HG02981 (cell line): Measurements from ENCODE around the gene PLEKHH2.
"Not testable (repeated sequence)": the region's sequence is repeated elsewhere in the genome, so short reads cannot be mapped to it uniquely, and the experiment has no call there.

Source experiments
- ATAC-seq: cut with Tn5 transposase; IDR thresholded peaks from one replicate; pipeline ENCODE4 v1.9.1; 2021; ENCODE audit warnings: mild to moderate bottlenecking, moderate library complexity; ENCODE audit not compliant: unreplicated experiment

PLEKHH2 gene

DNA sequence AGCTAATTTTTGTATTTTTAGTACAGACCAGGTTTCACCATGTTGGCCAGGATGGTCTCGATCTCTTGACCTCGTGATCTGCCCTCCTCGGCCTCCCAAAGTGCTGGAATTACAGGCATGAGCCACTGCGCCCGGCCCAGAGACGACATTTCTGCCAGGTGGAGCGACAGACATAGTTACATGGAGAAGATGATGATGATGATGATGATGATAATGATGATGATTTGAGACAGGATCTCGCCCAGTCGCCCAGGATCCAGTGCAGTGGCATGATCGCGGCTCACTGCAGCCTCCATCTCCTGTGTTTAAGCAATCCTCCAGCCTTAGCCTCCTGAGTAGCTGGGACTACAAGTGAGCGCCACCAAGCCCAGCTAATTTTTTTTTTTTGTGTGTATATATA is 907 bp upstream of the PLEKHH2 start:
- ATAC-seq = not testable (repeated sequence)

GRCh38 chr2:43636621-43637020 is 439 bp upstream of the PLEKHH2 start:
- no peak for ATAC-seq

GRCh38 chr2:43642363-43642762 is 5.3 kb downstream of the PLEKHH2 start:
- no peak for ATAC-seq

DNA sequence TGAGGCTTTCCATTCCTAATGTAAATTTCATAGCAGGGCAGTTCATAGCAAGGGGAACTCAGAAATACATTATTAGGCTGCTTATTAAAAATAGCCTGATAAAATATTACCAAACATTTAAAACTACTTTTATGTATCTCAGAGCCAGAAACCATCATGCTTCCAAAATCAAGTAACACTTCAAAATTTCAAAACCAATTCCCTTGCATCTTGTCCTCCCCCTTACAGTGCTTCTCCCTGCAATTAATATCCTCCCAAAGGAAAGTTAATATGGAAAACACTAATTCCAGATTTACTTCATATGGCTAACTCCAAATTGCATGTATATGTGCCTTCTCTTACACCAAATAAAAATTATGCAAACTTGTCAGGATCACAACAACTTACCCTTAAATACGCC is 6.6 kb downstream of the PLEKHH2 start:
- ATAC-seq = no peak

GRCh38 chr2:43648994-43649701 is 12.1 kb downstream of the PLEKHH2 start:
- ATAC-seq = no peak

DNA sequence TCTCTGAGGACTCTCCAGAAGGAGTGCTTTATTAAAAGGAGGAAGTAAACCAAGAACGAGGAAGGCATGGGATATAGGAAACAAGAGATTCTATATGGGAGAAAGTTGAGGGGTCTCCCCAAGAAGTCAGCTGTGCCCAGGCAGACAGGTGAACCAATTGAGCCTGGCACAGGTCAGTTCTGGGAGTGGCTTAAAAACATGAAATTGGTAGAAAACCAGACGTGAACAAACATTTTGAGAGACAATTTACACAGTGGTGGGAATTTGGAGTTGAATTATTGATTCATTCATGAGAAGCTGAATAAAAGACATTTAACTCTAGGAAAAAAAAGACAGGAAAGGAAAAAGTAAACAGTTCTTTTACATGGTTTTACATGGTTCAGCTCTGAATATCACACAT is 16.4 kb downstream of the PLEKHH2 start:
- no peak for ATAC-seq

GRCh38 chr2:43657241-43657640 is 20.2 kb downstream of the PLEKHH2 start:
- ATAC-seq = no peak

- no peak for ATAC-seq
Observed at GRCh38 chr2:43675646-43676321, 38.7 kb downstream of the PLEKHH2 start.

GRCh38 chr2:43676322-43677050 is 39.4 kb downstream of the PLEKHH2 start, which contains the start of gene C1GALT1C1L:
C1GALT1C1L (minus strand) TSS chr2:43676429; CDS start chr2:43676322, 107 bp downstream.
- ATAC-seq = no peak

- not testable (repeated sequence) for ATAC-seq
Observed at GRCh38 chr2:43677783-43678182, 40.7 kb downstream of the PLEKHH2 start.

DNA sequence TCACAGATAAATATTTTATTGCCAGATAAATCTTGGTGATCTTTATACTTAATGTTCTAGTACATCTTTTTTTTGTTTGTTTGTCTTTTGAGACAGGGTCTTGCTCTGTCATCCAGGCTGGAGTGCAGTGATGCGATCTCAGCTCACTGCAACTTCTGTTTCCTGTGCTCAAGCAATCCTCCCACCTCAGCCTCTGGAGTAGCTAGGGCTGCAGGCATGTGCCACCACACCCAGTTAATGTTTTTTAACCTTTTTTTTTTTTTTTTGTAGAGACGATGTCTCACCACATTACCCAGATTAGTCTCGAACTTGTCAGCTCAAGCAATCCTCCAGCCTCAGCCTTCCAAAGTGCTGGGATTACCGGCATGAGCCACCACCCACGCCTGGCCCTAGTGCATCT is 48.3 kb downstream of the PLEKHH2 start:
- ATAC-seq = no peak

DNA sequence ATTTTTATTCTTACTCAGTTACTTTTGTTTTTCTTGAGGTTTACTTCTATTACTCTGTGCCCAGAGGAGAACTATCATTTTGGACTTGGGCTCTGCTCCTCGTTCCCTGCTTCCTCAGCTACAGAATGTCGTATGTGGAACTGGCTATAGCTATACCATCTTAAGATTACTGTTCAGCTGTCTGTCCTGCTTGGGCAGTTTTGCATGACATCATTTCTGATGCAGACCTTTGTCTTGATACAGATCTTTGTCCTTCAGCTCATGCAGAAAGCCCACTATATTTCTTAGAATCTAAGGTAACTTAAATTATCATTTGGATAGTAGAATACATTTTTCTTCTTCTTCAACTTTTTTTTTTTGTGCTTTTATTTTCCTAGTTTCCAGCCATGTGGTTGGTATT is 52.9 kb downstream of the PLEKHH2 start:
- ATAC-seq = no peak

DNA sequence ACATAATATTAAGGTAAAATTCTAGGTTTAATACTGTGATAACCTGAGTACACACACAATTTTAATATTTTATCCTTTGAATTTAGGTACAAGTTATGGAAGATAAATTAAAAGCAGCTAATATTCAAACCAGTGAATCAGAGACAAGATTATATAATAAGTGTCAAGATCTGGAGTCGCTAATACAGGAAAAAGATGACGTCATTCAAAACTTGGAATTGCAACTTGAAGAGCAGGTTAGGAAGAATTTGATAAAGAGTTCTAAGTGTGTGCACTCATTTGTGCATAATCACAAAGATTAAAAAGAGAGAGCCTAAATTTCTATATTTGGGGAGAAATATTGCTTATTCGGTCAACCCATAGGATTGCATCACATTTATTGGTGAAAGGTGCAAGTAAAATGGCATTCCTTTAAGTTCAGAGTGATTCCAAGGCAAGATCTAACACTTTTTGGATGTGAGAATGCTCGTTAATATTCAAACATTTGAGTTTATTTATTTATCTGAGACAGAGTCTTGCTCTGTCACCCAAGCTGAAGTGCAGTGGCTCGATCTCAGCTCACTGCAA is 55.5 kb downstream of the PLEKHH2 start:
- no peak for ATAC-seq

DNA sequence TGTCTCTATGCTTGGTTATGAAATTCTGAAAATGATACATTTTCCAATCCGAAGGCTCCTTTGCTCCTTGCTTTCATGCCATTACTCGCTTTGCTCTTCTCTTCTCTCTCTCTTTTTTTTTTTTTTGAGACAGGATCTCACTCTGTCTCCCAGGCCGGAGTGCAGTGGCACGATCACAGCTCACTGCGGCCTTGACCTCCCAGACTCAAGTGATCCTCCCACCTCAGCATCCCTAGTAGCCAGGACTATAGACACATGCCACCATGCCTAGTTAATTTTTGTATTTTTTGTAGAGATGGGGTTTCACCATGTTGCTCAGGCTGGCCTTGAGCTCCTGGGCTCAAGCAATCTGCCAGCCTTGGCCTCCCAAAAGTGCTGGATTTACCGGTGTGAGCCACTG is 61.1 kb downstream of the PLEKHH2 start:
- not testable (repeated sequence) for ATAC-seq

GRCh38 chr2:43699761-43700160 is 62.7 kb downstream of the PLEKHH2 start:
- ATAC-seq = no peak

DNA sequence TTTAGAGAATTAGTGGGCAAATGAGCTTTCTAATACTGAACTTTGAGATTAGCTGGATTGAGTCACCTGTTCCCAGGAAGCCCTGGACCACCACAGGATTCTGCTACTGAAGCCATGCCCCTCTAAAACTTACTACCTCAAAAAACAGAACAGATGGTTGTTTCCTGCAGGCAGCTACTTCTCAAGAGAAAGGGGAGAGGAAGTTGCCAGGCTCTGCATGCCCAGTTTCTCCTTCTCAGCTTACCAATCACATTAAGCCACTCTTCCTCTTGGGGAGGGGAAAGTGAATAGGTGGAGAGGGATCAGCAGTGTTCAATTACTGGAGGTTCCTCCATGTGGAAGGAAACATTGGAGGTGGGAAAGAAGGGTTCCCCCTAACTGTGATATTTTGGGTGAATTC is 64.1 kb downstream of the PLEKHH2 start:
- no peak for ATAC-seq

GRCh38 chr2:43707255-43708015 is 70.4 kb downstream of the PLEKHH2 start:
- ATAC-seq = no peak

GRCh38 chr2:43708178-43708577 is 71.1 kb downstream of the PLEKHH2 start:
- no peak for ATAC-seq

- ATAC-seq = no peak
Observed at GRCh38 chr2:43708891-43709290, 71.8 kb downstream of the PLEKHH2 start.

- ATAC-seq = no peak
Observed at GRCh38 chr2:43710866-43711265, 73.8 kb downstream of the PLEKHH2 start.

DNA sequence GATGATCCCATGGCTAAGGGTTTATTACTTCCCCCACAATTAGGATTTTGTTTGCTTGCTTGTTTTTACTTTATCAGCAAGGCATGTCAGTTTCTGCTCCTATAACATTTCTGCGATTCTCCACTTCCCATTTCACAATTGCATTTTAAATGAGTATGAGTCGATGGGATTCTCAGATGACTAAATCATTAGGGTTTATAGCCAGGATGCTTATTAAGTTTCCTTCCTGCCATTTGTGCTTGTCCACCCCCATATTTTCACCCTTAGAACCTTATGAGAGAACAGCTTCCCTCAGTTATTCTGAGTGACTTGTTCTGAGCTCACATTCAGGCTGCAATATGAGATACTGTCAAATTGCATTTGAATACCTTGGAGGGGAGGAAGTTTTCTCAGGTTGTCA is 77.1 kb downstream of the PLEKHH2 start:
- ATAC-seq = no peak
